Heart right ventricle (tissue), 16 donors: ENCODE measurements around the gene ZNF260. TPM values are rescaled to one million over a fixed set of nuclear protein-coding genes. Genes with fewer than 3 reads are reported as not detected.

Source experiments
- ATAC-seq, 8 donors: fragments of 200-7000 bp; cut with Tn5 transposase; one replicate each; pipeline ENCODE4 v1.9.1; 2020; ENCODE audit warnings: mild to moderate bottlenecking in 8 of 8, moderate library complexity in 8 of 8, moderate number of reproducible peaks in 1 of 8
- DNase-seq, 2 donors: peaks; one replicate each; pipeline ENCODE4 v3.0.0-alpha.2; 2020
- H3K27ac ChIP-seq, 10 donors: fragments of 200-600 bp; sonication (generic) in 2 of 10; one replicate each; pipeline versions ENCODE4 v1.5.0 to v1.8.0; 2020 to 2022; ENCODE audit warnings: mild to moderate bottlenecking in 3 of 10
- H3K27me3 ChIP-seq, 7 donors: fragments of 200-600 bp; one replicate each; pipeline ENCODE4 v1.8.0; 2021 to 2022; ENCODE audit warnings: mild to moderate bottlenecking in 2 of 7
- H3K36me3 ChIP-seq, 9 donors: fragments of 200-600 bp; sonication (generic) in 1 of 9; one replicate each; pipeline versions ENCODE4 v1.5.0 to v1.8.0; 2020 to 2022; ENCODE audit warnings: mild to moderate bottlenecking in 2 of 9
- H3K4me1 ChIP-seq, 9 donors: fragments of 200-600 bp; sonication (generic) in 1 of 9; one replicate each; pipeline versions ENCODE4 v1.5.0 to v1.8.0; 2020 to 2022; ENCODE audit warnings: mild to moderate bottlenecking in 4 of 9
- H3K4me3 ChIP-seq, 10 donors: fragments of 200-600 bp; sonication (generic) in 2 of 10; one replicate each; pipeline versions ENCODE4 v1.5.0 to v1.8.0; 2020 to 2022; ENCODE audit warnings: mild to moderate bottlenecking in 7 of 10, moderate library complexity in 2 of 10
- H3K9me3 ChIP-seq, 11 donors: fragments of 200-600 bp in 10 of 11; sonication (generic) in 2 of 11; one replicate each; pipeline versions ENCODE4 v1.5.0 to v1.8.0; 2013 to 2022; ENCODE audit warnings: mild to moderate bottlenecking in 2 of 11, control low read depth in 1 of 11, moderate library complexity in 1 of 11
- CTCF ChIP-seq, 9 donors: fragments of 200-600 bp; sonication (generic) in 2 of 9; IDR thresholded peaks; one replicate each; pipeline versions ENCODE4 v1.5.0 to v1.8.0; 2021 to 2022; ENCODE audit warnings: antibody characterized with exemption in 9 of 9, mild to moderate bottlenecking in 5 of 9, moderate library complexity in 1 of 9
- WGBS, 2 donors: extraction: QIAGEN DNeasy Blood & Tissue Kit; methylation state at CpG; one replicate each; pipeline ENCODE4 v1.1.7; 2013; ENCODE audit warnings: inconsistent platforms in 1 of 2; 5-methylcytosine and 5-hydroxymethylcytosine counted together
- intact Hi-C, 10 donors: fragments of 100-400 bp; cut with DNase I; formaldehyde crosslinking; loops; one replicate each; pipeline versions ENCODE4 v1.11.1 to v1.14.2; 2022
- polyA plus RNA-seq, 2 donors: library from polyadenylated mRNA; stranded (reverse); fragments of 200-250 nt; gene quantifications; one replicate each; pipeline ENCODE4 v1.2.3, GENCODE V29; 2013
- total RNA-seq, 10 donors: library from RNA; stranded (reverse); fragmentation: NEBNext Ultra II Directional in 3 of 10; extraction: Animal tissue kit (Norgen Biotek cat#: 25700) in 3 of 10; gene quantifications; one replicate each; pipeline versions ENCODE4 v1.2.1 to v1.2.4, GENCODE V29; 2021 to 2023
- donor health status: Arrhythmogenic right ventricular cardiomyopathy.
- donor health status: ischemic (EF 13 %, LVEDD 7.1; RV severe dilation, severe dysfunction).
- donor health status: healthy with polysubstance abuse.
- donor health status: DM: no; HTN: yes; CAD: no.
- donor health status: DM: no; HTN: no; CAD: no.
- donor health status: ischemic (EF 25% LVEDD 6.9; RV normal size, moderate dysfunction).
- donor health status: ischemic (EF 25% LVEDD 5.7; RV mildly dilated, moderate dysfunction).
- donor health status: healthy.
- donor health status: DM: yes; HTN: yes; CAD: no.
- donor health status: Ischemic cardiomyopathy.
- donor health status: ischemic (EF 35%, LVEDD 5.7; RV mildly dilated, moderate dysfunction).
- donor health status: nonischemic (EF 11% LVEDD 7.7; RV severe dilation, severe dysfunction).
- donor health status: DM: yes; HTN: yes; CAD: no.
- donor health status: PGD.
- donor health status: ischemic (EF 29% LVEDD 5.4; RV normal size, mild dysfunction).
- donor health status: nonischemic (EF 23%, LVEDD 6.1; RV moderate dilation, normal function).

The ZNF260 gene
- total and polyA plus RNA-seq, 12 donors = 2.7 to 12.8 (median 7.9) TPM

DNA sequence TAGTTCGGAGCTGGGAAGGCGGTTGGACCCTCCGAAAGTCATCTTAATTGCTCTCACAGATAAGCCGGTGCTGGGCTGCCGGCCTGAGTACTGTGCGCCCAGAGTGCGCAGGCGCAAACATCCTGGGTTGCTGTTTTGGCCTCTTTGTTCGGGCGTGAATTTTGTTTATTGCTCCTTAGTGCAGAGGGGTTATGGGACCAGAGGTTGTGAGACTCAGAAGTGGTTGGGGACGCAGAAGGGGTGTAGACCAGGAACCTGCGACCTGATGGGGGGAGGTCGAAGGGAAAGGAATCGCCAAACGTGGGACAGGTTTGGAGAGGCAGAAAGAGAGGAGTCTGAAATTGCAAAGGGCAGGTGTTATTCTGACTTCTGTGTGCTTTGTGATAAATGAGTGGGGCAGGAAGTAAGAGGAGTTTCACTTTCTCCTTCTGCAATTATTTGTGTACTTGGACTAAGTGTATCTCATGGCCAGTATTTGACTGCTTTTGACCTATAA, 38.1 kb downstream of the ZNF260 start:
- H3K4me1 ChIP-seq = peaks cover 3 to 21% (median 14%) of the 10 kb centered on the region in 9 donors
- intact Hi-C loops = loop anchor here in 6 of 10 donors (1.0 to 5.0 kb wide), 8 partner anchors 37 to 363 kb away; partner anchors contain the start of genes ZFP82 (in 4 of the 6), ZNF260 (in 3 of the 6) and ZNF565 (in 1 of the 6)

DNA sequence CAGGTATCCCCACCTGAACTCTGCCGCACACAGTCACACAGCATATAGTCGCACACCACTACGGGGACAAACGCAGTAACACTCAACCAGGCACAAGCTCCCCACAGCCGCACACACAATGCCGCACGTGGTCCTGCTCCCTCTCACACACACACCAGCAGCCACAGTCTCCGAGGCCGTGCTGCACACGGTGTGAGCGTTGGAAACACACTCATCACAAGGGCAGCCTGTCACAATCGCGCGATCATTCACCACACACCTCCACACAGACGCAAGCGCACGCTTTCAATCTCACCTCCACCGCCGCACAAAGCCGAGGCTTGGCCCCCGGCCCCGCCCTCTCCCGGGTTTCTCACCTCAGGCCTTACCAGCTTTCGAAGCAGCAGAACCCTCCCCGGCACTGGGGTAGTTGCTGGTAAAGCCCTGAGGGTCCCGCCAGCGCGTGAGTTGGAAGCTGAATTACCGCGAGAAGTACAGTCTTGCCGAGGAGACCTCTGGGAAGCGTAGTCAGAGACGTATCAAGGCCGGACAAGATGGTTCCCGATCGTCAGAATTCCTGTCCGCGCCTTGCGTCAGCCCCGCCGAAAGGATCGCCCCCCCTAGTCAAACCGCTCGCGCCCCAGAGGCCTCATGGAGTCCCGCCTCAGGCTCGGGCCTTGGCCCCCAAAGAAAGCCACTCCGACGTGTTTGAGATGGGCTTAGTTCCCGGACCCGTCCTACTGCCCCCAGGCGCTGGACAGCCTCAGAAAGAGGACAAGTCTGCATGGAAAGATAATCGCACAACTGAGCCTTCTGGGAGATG, 38.8 kb downstream of the ZNF260 start, which contains the start of gene ZNF566:
Gene ZNF566, minus strand, starts transcription at position 444 of the 802 bp plus-strand sequence. CDS start 13,004 bp downstream, outside the sequence.
- Histone ChIP-seq H3K4me3 (peak within 1 kb of the TSS; percentile 43 to 90 (median 77)), H3K4me1 (peaks cover 3 to 21% (median 14%) of the 10 kb centered on the region in 9 donors), H3K27ac (peak within 1 kb of the TSS; percentile 86 to 98 (median 94)), H3K9me3 (peaks cover 0 to 26% (median 0%) of the 10 kb centered on the region in 11 donors), H3K36me3 (peaks cover 0 to 5% (median 0%) of the 10 kb centered on the region in 9 donors), H3K27me3 (no peaks in the 10 kb centered on the region)
- DNase-seq = peak; percentile 86 to 94
- intact Hi-C loops = loop anchor here in 6 of 10 donors (1.0 to 5.0 kb wide), 6 partner anchors 38 to 107 kb away; partner anchors contain the start of genes ZFP82 (in 4 of the 6) and ZNF260 (in 3 of the 6)
- peak in 3 of 9 donors; percentile 13 to 25 (median 25) for TF ChIP-seq CTCF (IDR thresholded peaks at IDR 0.05)
- ATAC-seq = peak; percentile 96 to 99 (median 98)
- 0% methylated on average over 50 to 53 of the region's 53 CpGs for WGBS, 2 donors

More for the DNA sequence above, 38.1 kb downstream of the ZNF260 start:
- 4% methylated on average over 15 of the region's 15 CpGs for WGBS, 2 donors
- DNase-seq (peak in 1 of 2 donors; percentile 78), ATAC-seq (peak in 6 of 8 donors; percentile 93 to 96 (median 94))
- peaks cover 0 to 5% (median 0%) of the 10 kb centered on the region in 9 donors for H3K36me3 ChIP-seq
- H3K27ac ChIP-seq = peak overlapping the region; percentile 86 to 98 (median 94)
- H3K4me3 ChIP-seq = peak overlapping the region; percentile 43 to 90 (median 77)
- H3K9me3 ChIP-seq = peaks cover 0 to 19% (median 0%) of the 10 kb centered on the region in 11 donors
- TF ChIP-seq CTCF (IDR thresholded peaks at IDR 0.05) = no peak
- no peaks in the 10 kb centered on the region for H3K27me3 ChIP-seq

- DNase-seq (peak in 1 of 2 donors; percentile 20), ATAC-seq (peak; percentile 8 to 63 (median 34))
- no peaks in the 10 kb centered on the region for H3K27me3 ChIP-seq
- peaks cover 3 to 21% (median 14%) of the 10 kb centered on the region in 9 donors for H3K4me1 ChIP-seq
- H3K27ac ChIP-seq = peak overlapping the region; percentile 86 to 98 (median 94)
- peaks cover 0 to 31% (median 0%) of the 10 kb centered on the region in 11 donors for H3K9me3 ChIP-seq
- intact Hi-C loops = loop anchor here in 6 of 10 donors (1.0 to 5.0 kb wide), 6 partner anchors 39 to 106 kb away; partner anchors contain the start of genes ZFP82 (in 4 of the 6) and ZNF260 (in 3 of the 6)
- TF ChIP-seq CTCF (IDR thresholded peaks at IDR 0.05) = peak in 1 of 9 donors; percentile 13
- peak overlapping the region; percentile 43 to 90 (median 77) for H3K4me3 ChIP-seq
- WGBS, 2 donors = 1% methylated on average over 11 of the region's 11 CpGs
- peaks cover 0 to 5% (median 0%) of the 10 kb centered on the region in 9 donors for H3K36me3 ChIP-seq
These were observed 39.3 kb downstream of the ZNF260 start for GRCh38 chr19:36488846-36489117.
